Progenitor cell of endocrine pancreas (in vitro differentiated cells): ENCODE measurements around the gene MTERF4. TPM values are rescaled to one million over a fixed set of nuclear protein-coding genes. Genes with fewer than 3 reads are reported as not detected.
A peak's percentile ranks its signal among the peaks of the same experiment; 100 is the strongest.

ENCODE experiments used
- DNase-seq: peaks from one replicate; pipeline ENCODE4 v3.0.0; 2021; ENCODE audit warnings: low spot score; ENCODE audit not compliant: unreplicated experiment
- H3K27ac Mint-ChIP-seq: 2 replicates; pipeline ENCODE4 v1.8.0; 2021; ENCODE audit warnings: mild to moderate bottlenecking, moderate library complexity, mixed read lengths
- H3K27me3 Mint-ChIP-seq: 2 replicates; pipeline ENCODE4 v1.8.0; 2021; ENCODE audit warnings: mixed read lengths
- H3K36me3 Mint-ChIP-seq: 2 replicates; pipeline ENCODE4 v1.8.0; 2022; ENCODE audit warnings: mixed read lengths; ENCODE audit not compliant: insufficient read depth
- H3K4me1 Mint-ChIP-seq: 2 replicates; pipeline ENCODE4 v1.8.0; 2021; ENCODE audit warnings: low read depth, mixed read lengths
- H3K4me3 Mint-ChIP-seq: 2 replicates; pipeline ENCODE4 v1.8.0; 2021; ENCODE audit warnings: low read depth, mild to moderate bottlenecking, moderate library complexity, mixed read lengths
- H3K9me3 Mint-ChIP-seq: 2 replicates; pipeline ENCODE4 v1.8.0; 2021; ENCODE audit warnings: low read depth, mixed read lengths
- total RNA-seq: library from RNA; stranded (reverse); gene quantifications from 2 replicates; pipeline ENCODE4 v1.2.1, GENCODE V29; 2021
- TF ChIP-seq, protein P1 (sequence below): fragments of 200-600 bp; sonication (generic); IDR thresholded peaks from one replicate; pipeline ENCODE4 v1.5.0; 2021; ENCODE audit warnings: antibody characterized with exemption, mild to moderate bottlenecking; ENCODE audit not compliant: unreplicated experiment

MTERF4 gene
- total RNA-seq, 1 donor from 2014 or later, result 63.0 TPM

DNA sequence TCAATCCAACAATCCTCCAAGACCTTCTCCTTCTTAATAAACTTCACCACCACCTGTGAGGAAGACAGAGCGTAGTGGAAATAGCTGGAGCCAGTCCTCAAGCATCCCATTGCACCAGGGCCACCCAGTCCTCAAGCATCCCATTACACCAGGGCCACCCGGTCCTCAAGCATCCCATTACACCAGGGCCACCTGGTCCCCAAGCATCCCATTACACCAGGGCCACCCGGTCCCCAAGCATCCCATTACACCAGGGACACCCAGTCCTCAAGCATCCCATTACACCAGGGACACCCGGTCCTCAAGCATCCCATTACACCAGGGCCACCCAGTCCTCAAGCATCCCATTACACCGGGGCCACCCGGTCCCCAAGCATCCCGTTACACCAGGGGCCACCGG, 13.3 kb upstream of the MTERF4 start:
- no peaks in the 10 kb centered on the region for H3K27me3 Mint-ChIP-seq
- no peak overlapping the region for H3K27ac Mint-ChIP-seq
- DNase-seq, result no peak
- no peaks in the 10 kb centered on the region for H3K9me3 Mint-ChIP-seq
- H3K4me3 Mint-ChIP-seq, result no peak overlapping the region
- peaks cover 11% of the 10 kb centered on the region for H3K36me3 Mint-ChIP-seq
- no peaks in the 10 kb centered on the region for H3K4me1 Mint-ChIP-seq
- TF ChIP-seq, protein P1, sequence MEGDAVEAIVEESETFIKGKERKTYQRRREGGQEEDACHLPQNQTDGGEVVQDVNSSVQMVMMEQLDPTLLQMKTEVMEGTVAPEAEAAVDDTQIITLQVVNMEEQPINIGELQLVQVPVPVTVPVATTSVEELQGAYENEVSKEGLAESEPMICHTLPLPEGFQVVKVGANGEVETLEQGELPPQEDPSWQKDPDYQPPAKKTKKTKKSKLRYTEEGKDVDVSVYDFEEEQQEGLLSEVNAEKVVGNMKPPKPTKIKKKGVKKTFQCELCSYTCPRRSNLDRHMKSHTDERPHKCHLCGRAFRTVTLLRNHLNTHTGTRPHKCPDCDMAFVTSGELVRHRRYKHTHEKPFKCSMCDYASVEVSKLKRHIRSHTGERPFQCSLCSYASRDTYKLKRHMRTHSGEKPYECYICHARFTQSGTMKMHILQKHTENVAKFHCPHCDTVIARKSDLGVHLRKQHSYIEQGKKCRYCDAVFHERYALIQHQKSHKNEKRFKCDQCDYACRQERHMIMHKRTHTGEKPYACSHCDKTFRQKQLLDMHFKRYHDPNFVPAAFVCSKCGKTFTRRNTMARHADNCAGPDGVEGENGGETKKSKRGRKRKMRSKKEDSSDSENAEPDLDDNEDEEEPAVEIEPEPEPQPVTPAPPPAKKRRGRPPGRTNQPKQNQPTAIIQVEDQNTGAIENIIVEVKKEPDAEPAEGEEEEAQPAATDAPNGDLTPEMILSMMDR, result no peak

DNA sequence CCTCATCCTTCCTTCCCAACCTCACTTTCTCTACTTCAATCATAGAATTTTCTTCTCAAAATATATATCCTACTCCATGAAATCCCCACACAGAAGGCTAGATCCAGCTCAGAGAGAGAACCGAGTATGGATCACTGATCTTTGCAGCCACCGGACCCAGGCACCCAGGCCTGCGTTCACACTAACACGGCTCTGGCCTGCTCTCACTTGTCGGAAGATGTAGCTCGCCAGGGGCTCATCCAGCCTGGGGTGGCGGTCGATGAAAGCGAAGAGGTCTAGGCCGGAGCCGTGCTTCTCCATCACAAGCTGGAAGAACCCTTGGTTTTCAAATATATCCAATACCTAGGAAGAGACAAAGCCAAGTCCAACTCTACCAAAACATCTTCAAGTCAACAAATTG, 12.7 kb upstream of the MTERF4 start:
- Mint-ChIP-seq H3K4me1 (no peaks in the 10 kb centered on the region), H3K27ac (no peak overlapping the region), H3K4me3 (no peak overlapping the region), H3K27me3 (no peaks in the 10 kb centered on the region), H3K36me3 (peaks cover 10% of the 10 kb centered on the region), H3K9me3 (no peaks in the 10 kb centered on the region)
- TF ChIP-seq, protein P1, result no peak
- DNase-seq, result no peak

DNA sequence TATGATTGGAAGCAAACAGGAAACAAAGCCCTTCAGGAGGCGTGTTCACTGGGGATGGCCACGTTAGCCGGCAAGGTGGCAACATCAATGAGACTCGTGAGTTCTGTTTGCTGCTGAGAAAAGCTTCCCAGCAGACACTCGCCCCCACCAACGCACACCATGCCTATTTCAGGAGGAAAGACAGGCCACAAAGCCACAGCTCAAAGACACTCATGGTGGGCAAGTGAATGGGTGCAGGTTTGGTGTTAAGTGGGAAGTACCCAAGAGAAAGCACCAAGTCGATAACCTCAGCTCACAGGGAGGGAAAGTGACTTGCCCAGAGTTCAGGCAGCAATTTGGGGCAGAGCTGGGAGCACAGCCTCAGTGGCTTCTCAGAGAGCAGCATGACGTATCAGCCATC, 10.5 kb upstream of the MTERF4 start:
- Mint-ChIP-seq H3K4me1 (no peaks in the 10 kb centered on the region), H3K27ac (no peak overlapping the region), H3K27me3 (no peaks in the 10 kb centered on the region), H3K36me3 (peaks cover 10% of the 10 kb centered on the region), H3K9me3 (no peaks in the 10 kb centered on the region), H3K4me3 (no peak overlapping the region)
- TF ChIP-seq, protein P1, result no peak
- no peak for DNase-seq

DNA sequence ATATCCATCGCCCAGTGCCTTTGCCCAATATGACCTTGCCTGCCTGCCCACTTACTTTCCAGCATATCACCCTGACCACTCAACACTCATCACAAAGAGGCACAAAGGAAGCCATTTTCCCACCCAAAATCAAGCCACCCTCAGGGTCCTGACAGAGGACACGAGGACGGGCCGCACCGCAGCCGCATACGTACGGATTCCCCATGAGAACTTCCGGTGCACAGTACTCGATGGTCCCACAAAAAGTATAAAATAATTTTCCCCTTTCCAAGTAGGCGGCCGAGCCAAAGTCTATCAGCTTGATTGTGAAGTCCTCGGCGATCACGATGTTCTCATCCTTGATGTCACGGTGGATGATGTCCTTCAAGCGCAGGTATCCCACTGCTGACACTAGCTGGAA, 10.0 kb upstream of the MTERF4 start:
- DNase-seq, result no peak
- Mint-ChIP-seq H3K36me3 (peaks cover 9% of the 10 kb centered on the region), H3K9me3 (no peaks in the 10 kb centered on the region), H3K4me3 (no peak overlapping the region), H3K27me3 (no peaks in the 10 kb centered on the region), H3K27ac (no peak overlapping the region), H3K4me1 (no peaks in the 10 kb centered on the region)
- TF ChIP-seq, protein P1, result no peak

DNA sequence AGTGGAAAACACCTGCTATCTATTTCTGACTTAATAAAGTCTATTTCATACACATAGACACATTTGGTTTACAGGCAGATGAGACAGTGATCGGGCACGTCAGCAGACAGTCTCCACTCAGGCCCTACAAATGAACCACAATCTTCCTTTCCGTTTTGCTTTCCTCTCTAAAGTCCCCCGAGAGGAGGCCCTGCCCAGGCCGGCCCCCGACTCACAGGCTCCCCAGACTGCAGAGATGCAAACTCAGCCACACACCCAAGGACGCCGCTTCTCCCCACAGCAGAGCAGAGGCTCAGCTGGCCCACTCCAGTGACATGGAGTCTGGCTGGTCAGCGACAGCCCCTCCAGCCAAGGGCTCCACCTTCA, 9.3 kb upstream of the MTERF4 start:
- Mint-ChIP-seq H3K36me3 (peaks cover 6% of the 10 kb centered on the region), H3K27ac (peak overlapping the region; percentile 73), H3K27me3 (no peaks in the 10 kb centered on the region), H3K4me3 (no peak overlapping the region), H3K9me3 (no peaks in the 10 kb centered on the region), H3K4me1 (no peaks in the 10 kb centered on the region)
- DNase-seq, result no peak
- TF ChIP-seq, protein P1, result no peak
